ENCODE measurements around the gene KRT31.
"Not testable (repeated sequence)": the region's sequence is repeated elsewhere in the genome, so short reads cannot be mapped to it uniquely, and the experiment has no call there.

Gene KRT31

DNA sequence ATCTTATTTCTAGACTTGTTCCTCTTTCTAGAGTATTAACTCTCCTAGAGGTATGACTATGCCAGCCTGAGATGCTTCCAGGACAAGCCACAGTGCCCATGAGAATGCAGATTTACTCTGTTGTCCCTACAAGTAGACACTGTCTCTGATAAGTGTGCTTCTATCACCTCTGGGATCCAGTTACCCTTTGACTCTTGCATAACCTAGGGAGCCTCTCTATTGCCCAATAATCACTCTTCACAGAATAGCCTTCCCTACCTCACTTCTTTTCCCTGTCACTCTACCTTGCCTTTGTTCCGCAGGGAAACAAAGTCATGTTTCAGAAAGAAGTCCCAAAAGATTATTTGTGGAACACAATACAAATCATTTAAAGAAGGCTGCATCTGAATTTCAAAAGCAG is 13.7 kb downstream of the KRT31 start:
- no peak for DNase-seq (ENCODE audit: low read depth, low spot score)
- in situ Hi-C loops (cut with HindIII; ENCODE audit: low sequenced_read_pairs): no loop called here
- TF ChIP-seq, protein P1, sequence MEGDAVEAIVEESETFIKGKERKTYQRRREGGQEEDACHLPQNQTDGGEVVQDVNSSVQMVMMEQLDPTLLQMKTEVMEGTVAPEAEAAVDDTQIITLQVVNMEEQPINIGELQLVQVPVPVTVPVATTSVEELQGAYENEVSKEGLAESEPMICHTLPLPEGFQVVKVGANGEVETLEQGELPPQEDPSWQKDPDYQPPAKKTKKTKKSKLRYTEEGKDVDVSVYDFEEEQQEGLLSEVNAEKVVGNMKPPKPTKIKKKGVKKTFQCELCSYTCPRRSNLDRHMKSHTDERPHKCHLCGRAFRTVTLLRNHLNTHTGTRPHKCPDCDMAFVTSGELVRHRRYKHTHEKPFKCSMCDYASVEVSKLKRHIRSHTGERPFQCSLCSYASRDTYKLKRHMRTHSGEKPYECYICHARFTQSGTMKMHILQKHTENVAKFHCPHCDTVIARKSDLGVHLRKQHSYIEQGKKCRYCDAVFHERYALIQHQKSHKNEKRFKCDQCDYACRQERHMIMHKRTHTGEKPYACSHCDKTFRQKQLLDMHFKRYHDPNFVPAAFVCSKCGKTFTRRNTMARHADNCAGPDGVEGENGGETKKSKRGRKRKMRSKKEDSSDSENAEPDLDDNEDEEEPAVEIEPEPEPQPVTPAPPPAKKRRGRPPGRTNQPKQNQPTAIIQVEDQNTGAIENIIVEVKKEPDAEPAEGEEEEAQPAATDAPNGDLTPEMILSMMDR (IDR thresholded peaks at IDR 0.05; ENCODE audit: low read depth, low read length): no peak
- no peak overlapping the region for H3K4me3 ChIP-seq (ENCODE audit: low read depth, low read length)

DNA sequence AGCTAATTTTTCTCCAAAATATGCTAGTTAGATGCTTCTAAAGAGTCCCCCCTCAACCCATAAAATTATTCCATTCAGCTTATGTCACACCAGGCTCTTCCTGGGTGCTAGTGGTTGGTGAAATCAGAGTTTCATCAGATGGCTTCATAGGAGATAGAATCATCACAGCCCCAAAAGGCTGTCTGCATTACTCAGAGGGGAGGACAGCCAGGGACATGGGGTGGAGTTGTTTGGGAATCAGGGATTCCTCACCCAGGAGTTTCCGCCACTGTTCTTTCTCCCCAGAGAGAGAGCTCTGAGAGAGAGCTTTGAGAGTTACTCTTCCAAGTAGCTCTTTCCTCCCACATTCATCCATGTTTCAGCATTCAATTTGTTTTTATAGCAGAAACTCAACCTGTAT is 15.0 kb downstream of the KRT31 start:
- TF ChIP-seq, protein P1 (IDR thresholded peaks at IDR 0.05; ENCODE audit: low read depth, low read length): no peak
- no peak overlapping the region for H3K4me3 ChIP-seq (ENCODE audit: low read depth, low read length)
- no peak for DNase-seq (ENCODE audit: low read depth, low spot score)
- in situ Hi-C loops (cut with HindIII; ENCODE audit: low sequenced_read_pairs): no loop called here

DNA sequence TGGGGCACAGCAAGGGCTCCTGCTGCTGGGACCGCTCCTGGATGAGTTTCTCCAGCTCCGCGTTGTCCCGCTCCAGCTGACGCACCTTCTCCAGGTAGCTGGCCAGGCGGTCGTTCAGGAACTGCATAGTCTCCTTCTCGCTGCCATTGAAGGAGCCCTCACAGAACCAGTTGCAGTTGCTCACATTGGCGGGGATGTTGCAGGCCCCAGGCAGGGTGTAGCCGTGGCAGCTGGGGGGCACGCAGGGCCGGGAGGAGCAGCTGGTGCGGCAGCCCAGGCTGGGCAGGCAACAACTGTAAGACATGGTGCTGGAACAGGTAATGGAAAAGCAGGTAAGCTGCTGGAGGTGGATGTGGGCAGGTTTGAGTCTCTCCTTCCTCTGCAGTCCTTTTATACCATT is 15.5 kb downstream of the KRT31 start, which contains the start of gene KRT34:
TSS of gene KRT34 (minus strand) at position 364 of the 400 bp plus-strand sequence. CDS start at position 304, 60 bp downstream.
- DNase-seq (ENCODE audit: low read depth, low spot score); H3K4me3 ChIP-seq (ENCODE audit: low read depth, low read length); in situ Hi-C loops (cut with HindIII; ENCODE audit: low sequenced_read_pairs): not testable (repeated sequence)

DNA sequence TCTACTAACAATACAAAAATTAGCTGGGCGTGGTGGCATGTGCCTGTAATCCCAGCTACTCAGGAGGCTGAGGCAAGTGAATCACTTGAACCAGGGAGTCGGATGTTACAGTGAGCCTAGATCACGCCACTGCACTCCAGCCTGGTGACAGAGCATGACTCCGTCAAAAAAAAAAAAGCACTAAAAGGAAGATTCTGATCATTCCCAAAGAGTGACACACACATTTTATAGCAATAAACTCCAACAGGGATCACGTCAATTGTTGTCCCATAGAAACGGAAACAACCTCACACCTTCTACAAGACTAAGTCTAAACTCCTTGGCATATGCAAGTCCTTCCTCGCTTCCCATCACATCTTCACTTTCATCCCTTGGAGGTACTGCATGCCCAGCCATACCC is 17.3 kb downstream of the KRT31 start:
- H3K4me3 ChIP-seq (ENCODE audit: low read depth, low read length); in situ Hi-C loops (cut with HindIII; ENCODE audit: low sequenced_read_pairs): not testable (repeated sequence)
- peak; percentile 80 for DNase-seq (ENCODE audit: low read depth, low spot score)

DNA sequence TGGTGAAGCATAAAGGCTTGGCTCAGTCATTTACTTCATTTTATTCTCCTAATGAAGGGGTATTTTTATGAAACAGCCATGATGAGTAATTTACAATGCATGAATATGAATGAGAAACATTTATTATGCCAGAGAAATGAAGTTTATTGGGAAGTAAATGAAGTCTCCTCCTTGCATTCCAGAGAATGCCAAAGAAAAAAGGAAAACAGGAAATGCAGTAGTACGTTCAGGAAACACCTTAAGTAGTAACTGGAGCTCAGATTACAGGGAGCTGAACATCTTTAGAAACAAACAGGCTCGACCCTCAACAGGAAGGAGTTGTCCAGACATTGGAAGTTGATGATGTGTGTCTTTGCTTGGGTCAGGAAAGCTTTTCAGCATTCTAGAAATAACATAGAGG is 19.9 kb downstream of the KRT31 start:
- H3K4me3 ChIP-seq (ENCODE audit: low read depth, low read length): no peak overlapping the region
- in situ Hi-C loops (cut with HindIII; ENCODE audit: low sequenced_read_pairs): no loop called here
- DNase-seq (ENCODE audit: low read depth, low spot score): peak; percentile 37
- TF ChIP-seq, protein P1 (IDR thresholded peaks at IDR 0.05; ENCODE audit: low read depth, low read length): no peak

DNA sequence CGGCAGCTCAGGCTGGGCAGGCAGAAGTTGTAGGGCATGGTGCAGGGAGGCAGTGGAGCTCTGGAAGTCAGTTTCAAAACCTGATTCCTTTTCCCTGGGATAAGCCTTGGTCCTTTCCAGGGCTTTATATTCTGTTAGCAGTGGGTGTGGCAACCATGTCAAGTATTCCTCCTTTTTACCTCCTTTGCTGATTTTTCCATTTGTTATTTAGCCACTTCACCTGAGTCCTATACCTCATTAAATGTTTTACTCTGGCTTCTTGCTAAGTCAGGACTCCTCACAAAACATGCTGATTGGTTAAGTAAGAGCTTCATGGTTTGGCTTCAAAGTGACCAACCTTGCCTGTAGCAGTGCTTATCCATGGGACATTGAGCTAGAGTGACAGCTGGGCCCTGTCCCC is 27.7 kb downstream of the KRT31 start, which contains the start of gene KRT33B:
TSS of gene KRT33B (minus strand) at position 101 of the 400 bp plus-strand sequence. CDS start at position 38, 63 bp downstream.
- TF ChIP-seq, protein P1 (IDR thresholded peaks at IDR 0.05; ENCODE audit: low read depth, low read length): no peak
- in situ Hi-C loops (cut with HindIII; ENCODE audit: low sequenced_read_pairs): no loop called here
- no peak for DNase-seq (ENCODE audit: low read depth, low spot score)
- no peak within 1 kb of the TSS for H3K4me3 ChIP-seq (ENCODE audit: low read depth, low read length)

DNA sequence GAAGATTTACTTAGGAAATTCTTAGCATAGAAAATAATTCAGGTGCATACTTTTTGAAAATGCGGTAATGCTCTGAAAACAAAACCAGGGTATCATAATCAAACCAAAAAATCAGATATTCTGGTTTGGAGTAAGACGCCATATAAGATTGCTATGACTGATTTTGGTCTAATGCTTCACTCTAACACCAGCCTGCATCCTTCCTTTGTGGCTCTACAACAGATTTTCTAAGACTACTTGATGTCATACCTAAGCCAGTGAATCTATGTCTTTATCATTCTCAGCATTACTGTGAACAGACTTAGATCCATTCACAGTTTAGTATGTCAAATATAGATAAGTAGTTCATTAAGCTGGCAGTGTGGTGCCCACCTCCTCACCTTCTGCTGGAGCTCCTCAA is 28.4 kb downstream of the KRT31 start:
- in situ Hi-C loops (cut with HindIII; ENCODE audit: low sequenced_read_pairs): no loop called here
- no peak overlapping the region for H3K4me3 ChIP-seq (ENCODE audit: low read depth, low read length)
- TF ChIP-seq, protein P1 (IDR thresholded peaks at IDR 0.05; ENCODE audit: low read depth, low read length): no peak
- DNase-seq (ENCODE audit: low read depth, low spot score): no peak

Measured in astrocyte of the spinal cord (primary cell).